Activated CD8-positive, alpha-beta memory T cell treated with anti-CD3 and anti-CD28 coated beads, Interleukin-2, amount 50 U/mL, for 4 hours (primary cell): ENCODE results near the gene OR4D1.

Experiments used
- DNase-seq: peaks from one replicate; pipeline ENCODE4 v3.0.0-alpha.2; 2020

OR4D1 gene

DNA sequence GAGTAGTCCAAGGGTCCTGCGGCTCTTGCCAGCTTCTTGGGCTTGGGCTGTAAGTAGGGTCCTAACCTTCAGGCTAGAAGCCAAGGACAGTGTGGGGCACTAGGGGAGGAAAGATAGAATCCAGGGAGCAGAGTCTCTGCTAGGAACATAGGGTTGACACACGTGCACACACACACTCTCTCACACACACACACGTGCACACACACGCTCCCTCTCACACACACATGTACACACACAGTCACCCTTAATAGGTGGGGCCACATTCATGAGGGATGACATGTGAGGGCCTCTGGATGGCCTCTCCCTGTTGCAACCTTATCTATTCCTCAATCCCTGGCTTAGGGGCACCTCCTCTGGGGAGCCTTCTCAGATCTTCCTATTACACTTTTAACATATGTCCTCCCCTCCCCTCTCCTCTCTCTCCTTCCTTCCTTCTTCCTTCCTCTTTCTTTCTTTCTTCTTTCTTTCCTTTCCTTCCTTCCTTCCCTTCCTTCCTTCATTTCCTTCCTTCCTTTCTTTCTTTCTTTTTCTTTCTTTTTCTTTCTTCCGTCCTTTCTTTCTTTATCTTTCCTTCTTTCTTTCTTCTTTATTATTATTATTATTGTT, 47.4 kb downstream of the OR4D1 start:
- DNase-seq: no peak

DNA sequence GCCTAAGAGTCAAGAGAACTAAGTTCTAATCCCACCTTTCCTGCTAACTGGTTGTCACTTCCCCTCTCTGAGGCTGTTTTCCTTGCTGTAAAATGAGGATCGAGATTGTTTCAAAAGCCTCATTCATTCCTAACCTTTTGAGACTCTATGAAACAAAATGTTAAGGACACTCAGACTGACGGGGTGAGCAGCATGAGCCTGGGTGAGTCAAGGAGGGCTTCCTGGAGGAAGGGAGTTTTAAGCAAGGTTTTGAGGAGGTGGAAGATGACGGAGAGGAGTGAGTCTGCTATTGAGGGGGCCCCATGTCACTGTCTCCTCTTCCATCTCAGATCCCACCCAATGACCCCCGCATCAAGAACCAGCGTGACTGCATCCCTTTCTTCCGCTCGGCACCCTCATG, 48.4 kb downstream of the OR4D1 start:
- no peak for DNase-seq

DNA sequence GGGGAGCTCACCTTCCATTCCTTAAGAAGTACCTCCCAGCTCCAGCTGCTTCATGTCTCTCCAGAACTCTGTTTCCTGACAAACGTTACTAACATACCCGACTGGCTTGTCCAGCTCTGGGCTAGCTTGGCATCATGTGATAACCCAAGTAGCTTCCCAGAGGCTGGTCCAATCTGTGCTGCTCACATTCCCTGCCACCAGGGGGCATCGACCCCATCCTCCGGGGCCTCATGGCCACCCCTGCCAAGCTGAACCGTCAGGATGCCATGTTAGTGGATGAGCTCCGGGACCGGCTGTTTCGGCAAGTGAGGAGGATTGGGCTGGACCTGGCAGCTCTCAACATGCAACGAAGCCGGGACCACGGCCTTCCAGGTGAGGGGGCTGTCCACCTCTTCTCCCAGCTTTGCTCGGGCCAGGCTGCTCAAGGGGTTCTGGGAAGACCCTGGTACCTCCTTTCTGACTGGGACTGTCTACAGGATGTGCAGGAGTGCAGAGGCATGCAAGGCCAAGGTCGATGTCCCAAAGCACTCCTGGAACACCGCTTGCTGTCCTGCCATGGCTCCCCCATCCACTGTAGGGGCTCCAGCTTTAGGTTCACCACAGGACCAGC, 51.9 kb downstream of the OR4D1 start:
- peak; percentile 55 for DNase-seq

DNA sequence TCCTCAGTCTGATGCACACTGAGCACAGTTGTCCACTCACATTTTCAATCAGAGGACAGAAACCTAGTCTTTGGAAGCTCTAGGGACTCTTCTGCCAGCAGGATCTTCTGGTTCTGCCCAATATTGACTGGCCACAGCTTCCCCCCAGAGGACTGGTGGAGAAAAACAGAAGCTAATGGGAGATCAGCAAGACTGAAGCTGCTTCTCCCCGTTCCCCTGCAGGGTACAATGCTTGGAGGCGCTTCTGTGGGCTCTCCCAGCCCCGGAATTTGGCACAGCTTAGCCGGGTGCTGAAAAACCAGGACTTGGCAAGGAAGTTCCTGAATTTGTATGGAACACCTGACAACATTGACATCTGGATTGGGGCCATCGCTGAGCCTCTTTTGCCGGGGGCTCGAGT, 54.7 kb downstream of the OR4D1 start:
- DNase-seq: no peak

DNA sequence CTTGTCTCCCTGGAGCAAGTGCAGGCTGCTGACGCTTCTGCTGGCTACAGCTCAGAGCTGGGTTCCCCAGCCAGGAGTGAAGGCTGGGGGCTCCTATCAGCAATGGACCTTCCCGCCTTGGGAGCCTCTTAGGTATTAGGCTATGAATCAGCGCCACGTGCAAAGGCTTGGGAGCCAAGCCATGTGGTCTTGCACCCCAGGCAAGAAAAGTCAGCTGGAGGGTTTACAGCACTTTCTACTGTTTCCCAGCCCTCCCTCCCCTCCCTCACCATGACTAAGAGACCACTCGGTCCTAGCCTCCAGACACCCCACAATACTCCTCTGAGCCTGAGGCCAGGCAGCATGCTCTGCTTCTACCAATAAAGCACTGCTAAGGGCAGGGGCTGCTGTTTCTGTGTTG, 56.6 kb downstream of the OR4D1 start:
- DNase-seq: no peak

DNA sequence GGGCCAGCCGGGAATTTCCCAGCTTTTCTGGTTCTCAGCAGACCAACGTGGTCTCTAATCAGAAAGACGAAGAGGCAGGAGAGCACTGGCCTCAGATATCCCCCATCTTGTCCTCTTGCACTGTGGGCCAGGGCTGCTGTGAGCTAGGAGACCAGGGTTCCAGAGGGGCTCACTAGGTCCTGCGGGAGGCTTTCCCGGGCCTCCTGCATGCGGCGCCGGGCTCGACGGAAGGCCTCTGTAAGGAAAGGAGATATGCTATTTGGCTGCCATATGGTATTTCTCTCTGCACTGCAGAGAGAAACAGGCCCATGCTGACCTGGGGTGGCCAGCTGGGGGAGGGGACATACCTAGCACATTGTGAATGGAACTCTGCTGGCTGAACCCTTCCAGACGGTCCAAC, 57.8 kb downstream of the OR4D1 start:
- DNase-seq: no peak

DNA sequence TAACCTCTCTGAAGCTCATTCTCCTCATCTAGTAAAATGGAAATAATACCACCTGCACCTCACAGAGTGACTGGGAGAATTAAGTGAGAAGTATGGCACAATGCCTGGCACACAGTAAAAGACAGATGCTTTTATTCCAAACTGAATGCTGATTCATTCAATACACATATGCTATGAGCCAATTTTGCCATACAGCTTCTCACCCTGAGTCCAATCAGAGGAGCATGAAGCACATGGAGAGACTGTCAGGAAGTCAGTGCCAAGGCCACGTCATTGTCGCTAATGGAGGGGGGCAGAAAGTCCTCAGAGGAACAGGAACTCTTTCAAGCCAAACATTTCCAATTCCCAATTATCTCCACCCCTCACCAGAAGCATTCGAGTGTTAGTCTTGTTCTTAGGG, 59.3 kb downstream of the OR4D1 start:
- DNase-seq: no peak

DNA sequence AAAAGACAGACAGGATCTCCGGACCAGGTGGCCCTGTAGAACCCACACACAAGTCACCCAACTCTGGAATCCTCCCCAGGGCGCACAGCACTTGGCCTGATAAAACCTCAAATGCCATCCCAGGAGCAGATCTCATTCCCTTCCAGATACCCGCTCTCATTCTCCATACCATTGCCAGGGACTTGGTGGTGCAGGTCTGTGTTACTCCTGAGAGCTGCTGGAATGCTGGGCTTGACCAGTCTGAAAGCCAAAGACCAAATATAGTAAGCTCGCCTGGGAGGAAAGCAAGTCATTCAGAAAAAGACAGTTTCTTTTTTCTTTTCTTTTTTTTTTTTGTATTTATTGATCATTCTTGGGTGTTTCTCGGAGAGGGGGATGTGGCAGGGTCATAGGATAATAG, 60.2 kb downstream of the OR4D1 start:
- no peak for DNase-seq
